CD14-positive monocyte (primary cell): ENCODE measurements around the gene EIF3J. TPM values are rescaled to one million over a fixed set of nuclear protein-coding genes. Genes with fewer than 3 reads are reported as not detected.

Experiments
- DNase-seq, 3 donors: peaks; one replicate each; pipeline ENCODE4 v3.0.0-alpha.2; 2011 to 2022
- H2AFZ ChIP-seq: 2 replicates; pipeline ENCODE4 v1.6.0; 2012; ENCODE audit warnings: mild to moderate bottlenecking, low read depth, low read length, inconsistent platforms; ENCODE audit not compliant: insufficient read depth, poor library complexity, severe bottlenecking
- H3K27ac ChIP-seq, 2 donors: 1 replicate in 1 of 2; 2 replicates in 1 of 2; pipeline ENCODE4 v1.5.1; 2012 to 2013; ENCODE audit warnings: low read length in 2 of 2, control low read depth in 1 of 2, inconsistent platforms in 1 of 2, low read depth in 1 of 2, mild to moderate bottlenecking in 1 of 2
- H3K27me3 ChIP-seq, 2 donors: one replicate each; pipeline versions ENCODE4 v1.6.0 to v1.6.1; 2011 to 2013; ENCODE audit warnings: low read length in 2 of 2; ENCODE audit not compliant: control insufficient read depth in 2 of 2, insufficient read depth in 2 of 2
- H3K36me3 ChIP-seq, 2 donors: replicated peaks in 1 of 2; 1 replicate in 1 of 2; 2 replicates in 1 of 2; pipeline versions ENCODE4 v1.5.1 to v1.6.1; 2012 to 2013; ENCODE audit warnings: low read length in 2 of 2, control low read depth in 1 of 2, inconsistent platforms in 1 of 2, mild to moderate bottlenecking in 1 of 2; ENCODE audit not compliant: insufficient read depth in 2 of 2, control insufficient read depth in 1 of 2
- H3K4me1 ChIP-seq, 2 donors: 1 replicate in 1 of 2; 2 replicates in 1 of 2; pipeline versions ENCODE4 v1.5.1 to v1.6.1; 2012 to 2013; ENCODE audit warnings: low read length in 2 of 2, control low read depth in 1 of 2, inconsistent platforms in 1 of 2, mild to moderate bottlenecking in 1 of 2, moderate library complexity in 1 of 2; ENCODE audit not compliant: insufficient read depth in 2 of 2, control insufficient read depth in 1 of 2
- H3K4me2 ChIP-seq: replicated peaks from 2 replicates; pipeline ENCODE3; 2012; ENCODE audit warnings: low read length, moderate library complexity, mild to moderate bottlenecking; ENCODE audit not compliant: poor library complexity, severe bottlenecking; ENCODE audit errors: extremely low read depth
- H3K4me3 ChIP-seq, 3 experiments: fragments of 200-600 bp in 1 of 3; sonication (generic) in 1 of 3; replicated peaks in 1 of 3; 1 replicate in 2 of 3; 2 replicates in 1 of 3; pipeline ENCODE4 v1.5.1; 2011 to 2013; ENCODE audit warnings: low read length in 3 of 3, mild to moderate bottlenecking in 3 of 3, control low read depth in 2 of 3, low read depth in 2 of 3, inconsistent platforms in 1 of 3, moderate library complexity in 1 of 3
- H3K79me2 ChIP-seq: 2 replicates; pipeline ENCODE4 v1.6.0; 2012; ENCODE audit warnings: mild to moderate bottlenecking, control low read depth, inconsistent platforms, low read length, moderate library complexity; ENCODE audit not compliant: insufficient read depth
- H3K9ac ChIP-seq: 2 replicates; pipeline ENCODE4 v1.6.0; 2017; ENCODE audit warnings: low read length, mild to moderate bottlenecking; ENCODE audit not compliant: insufficient read depth, poor library complexity, severe bottlenecking
- H3K9me3 ChIP-seq, 2 donors: replicated peaks in 1 of 2; 1 replicate in 1 of 2; 2 replicates in 1 of 2; pipeline versions ENCODE4 v1.5.1 to v1.6.1; 2012 to 2013; ENCODE audit warnings: low read length in 2 of 2, control low read depth in 1 of 2; ENCODE audit not compliant: control insufficient read depth in 1 of 2, insufficient read depth in 1 of 2
- H4K20me1 ChIP-seq: 2 replicates; pipeline ENCODE4 v1.6.0; 2012; ENCODE audit warnings: mild to moderate bottlenecking, low read length, control low read depth, moderate library complexity; ENCODE audit not compliant: insufficient read depth
- H3K27ac Mint-ChIP-seq, 7 donors: one replicate each; pipeline ENCODE4 v1.8.0; 2020; ENCODE audit warnings: mild to moderate bottlenecking in 7 of 7, mixed read lengths in 7 of 7, moderate library complexity in 6 of 7, inconsistent platforms in 2 of 7
- H3K27me3 Mint-ChIP-seq, 3 donors: one replicate each; pipeline ENCODE4 v1.8.0; 2021 to 2022; ENCODE audit warnings: low read depth in 3 of 3, mild to moderate bottlenecking in 3 of 3, mixed read lengths in 3 of 3, moderate library complexity in 3 of 3, inconsistent platforms in 1 of 3
- H3K36me3 Mint-ChIP-seq, 2 donors: one replicate each; pipeline ENCODE4 v1.8.0; 2020; ENCODE audit warnings: mixed read lengths in 2 of 2, inconsistent platforms in 1 of 2, mild to moderate bottlenecking in 1 of 2
- H3K4me1 Mint-ChIP-seq: one replicate; pipeline ENCODE4 v1.8.0; 2020; ENCODE audit warnings: mild to moderate bottlenecking, mixed read lengths
- H3K4me3 Mint-ChIP-seq, 2 donors: one replicate each; pipeline ENCODE4 v1.8.0; 2020; ENCODE audit warnings: mild to moderate bottlenecking in 2 of 2, mixed read lengths in 2 of 2, moderate library complexity in 1 of 2
- H3K9me3 Mint-ChIP-seq, 7 donors: one replicate each; pipeline ENCODE4 v1.8.0; 2020 to 2022; ENCODE audit warnings: mixed read lengths in 7 of 7, mild to moderate bottlenecking in 6 of 7, moderate library complexity in 6 of 7, inconsistent platforms in 2 of 7
- WGBS: methylation state at CpG from one replicate; pipeline ENCODE4 v1.1.5; 2013; ENCODE audit warnings: missing lambda C conversion rate; ENCODE audit not compliant: insufficient coverage; 5-methylcytosine and 5-hydroxymethylcytosine counted together
- intact Hi-C, 2 donors: fragments of 100-400 bp; cut with micrococcal nuclease; formaldehyde crosslinking; loops; one replicate each; pipeline versions ENCODE4 v1.15.0 to v1.15.1; 2023
- polyA plus RNA-seq, 3 donors: library from polyadenylated mRNA; depleted of rRNA in 1 of 3; unstranded in 2 of 3; stranded (reverse) in 1 of 3; fragments of 300-500 nt in 2 of 3; fragments of >200 nt in 1 of 3; fragmentation: Illumina TruSeq in 2 of 3; gene quantifications; 1 replicate in 2 of 3; 2 replicates in 1 of 3; pipeline ENCODE4 v1.2.3, GENCODE V29; 2012 to 2021
- TF ChIP-seq, protein P1 (sequence below): fragments of 200-600 bp; IDR thresholded peaks from one replicate; pipeline ENCODE4 v1.8.0; 2022; ENCODE audit warnings: antibody characterized with exemption, mild to moderate bottlenecking

EIF3J gene
- polyA plus RNA-seq, 3 donors, result 9.7 to 20.1 (median 13.5) TPM

- Mint-ChIP-seq H3K9me3 (no peaks in the 10 kb centered on the region), H3K4me1 (no peaks in the 10 kb centered on the region), H3K4me3 (no peak overlapping the region), H3K27me3 (no peaks in the 10 kb centered on the region), H3K36me3 (peaks cover 37 to 68% of the 10 kb centered on the region in 2 donors), H3K27ac (no peak overlapping the region)
- H3K9ac ChIP-seq, result no peak overlapping the region
- TF ChIP-seq, protein P1, sequence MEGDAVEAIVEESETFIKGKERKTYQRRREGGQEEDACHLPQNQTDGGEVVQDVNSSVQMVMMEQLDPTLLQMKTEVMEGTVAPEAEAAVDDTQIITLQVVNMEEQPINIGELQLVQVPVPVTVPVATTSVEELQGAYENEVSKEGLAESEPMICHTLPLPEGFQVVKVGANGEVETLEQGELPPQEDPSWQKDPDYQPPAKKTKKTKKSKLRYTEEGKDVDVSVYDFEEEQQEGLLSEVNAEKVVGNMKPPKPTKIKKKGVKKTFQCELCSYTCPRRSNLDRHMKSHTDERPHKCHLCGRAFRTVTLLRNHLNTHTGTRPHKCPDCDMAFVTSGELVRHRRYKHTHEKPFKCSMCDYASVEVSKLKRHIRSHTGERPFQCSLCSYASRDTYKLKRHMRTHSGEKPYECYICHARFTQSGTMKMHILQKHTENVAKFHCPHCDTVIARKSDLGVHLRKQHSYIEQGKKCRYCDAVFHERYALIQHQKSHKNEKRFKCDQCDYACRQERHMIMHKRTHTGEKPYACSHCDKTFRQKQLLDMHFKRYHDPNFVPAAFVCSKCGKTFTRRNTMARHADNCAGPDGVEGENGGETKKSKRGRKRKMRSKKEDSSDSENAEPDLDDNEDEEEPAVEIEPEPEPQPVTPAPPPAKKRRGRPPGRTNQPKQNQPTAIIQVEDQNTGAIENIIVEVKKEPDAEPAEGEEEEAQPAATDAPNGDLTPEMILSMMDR, result no peak
- H3K36me3 ChIP-seq, result peaks cover 42 to 85% of the 10 kb centered on the region in 2 donors
- H2AFZ ChIP-seq, result no peak overlapping the region
- no peaks in the 10 kb centered on the region for H3K9me3 ChIP-seq
- H3K4me3 ChIP-seq, result no peak overlapping the region
- H3K27ac ChIP-seq, result no peak overlapping the region
- H4K20me1 ChIP-seq, result peaks cover 4% of the 10 kb centered on the region
- H3K4me2 ChIP-seq, result no peak overlapping the region
- H3K79me2 ChIP-seq, result peaks cover under 1% of the 10 kb centered on the region
- intact Hi-C loops, result no loop called here
- H3K4me1 ChIP-seq, result no peaks in the 10 kb centered on the region
- H3K27me3 ChIP-seq, result no peaks in the 10 kb centered on the region
- no peak for DNase-seq
Measured at GRCh38 chr15:44516436-44516835, 20.5 kb upstream of the EIF3J start.

GRCh38 chr15:44519537-44519936, 17.4 kb upstream of the EIF3J start:
- Histone ChIP-seq H3K36me3 (peaks cover 47 to 100% of the 10 kb centered on the region in 2 donors), H2AFZ (no peak overlapping the region), H3K9me3 (no peaks in the 10 kb centered on the region), H3K4me2 (no peak overlapping the region), H3K79me2 (no peaks in the 10 kb centered on the region), H3K4me3 (no peak overlapping the region), H3K27ac (no peak overlapping the region), H4K20me1 (peaks cover 4% of the 10 kb centered on the region), H3K4me1 (no peaks in the 10 kb centered on the region), H3K9ac (no peak overlapping the region), H3K27me3 (no peaks in the 10 kb centered on the region)
- H3K9me3 Mint-ChIP-seq, result no peaks in the 10 kb centered on the region
- DNase-seq, result no peak
- H3K36me3 Mint-ChIP-seq, result peaks cover 54 to 78% of the 10 kb centered on the region in 2 donors
- peak overlapping the region in 2 of 7 donors; percentile 63 to 64 for H3K27ac Mint-ChIP-seq
- peaks cover 0 to 1% (median 0%) of the 10 kb centered on the region in 3 donors for H3K27me3 Mint-ChIP-seq
- no peaks in the 10 kb centered on the region for H3K4me1 Mint-ChIP-seq
- intact Hi-C loops, result no loop called here
- TF ChIP-seq, protein P1, result no peak
- WGBS, result 100% methylated on average over 1 of the region's 6 CpGs
- H3K4me3 Mint-ChIP-seq, result no peak overlapping the region
